22Rv1 (cell line): ENCODE results near the gene AHDC1.

Experiments used
- H3K27ac ChIP-seq: fragments of 450-650 bp; 2 replicates; pipeline ENCODE4 v1.5.1; 2017
- CTCF ChIP-seq: fragments of 450-650 bp; IDR thresholded peaks from 2 replicates; pipeline ENCODE4 v1.5.1; 2017; ENCODE audit warnings: mild to moderate bottlenecking
- ZFX ChIP-seq: fragments of 450-650 bp; IDR thresholded peaks from 2 replicates; pipeline ENCODE4 v1.6.1; 2017; ENCODE audit warnings: antibody characterized with exemption, borderline replicate concordance

The AHDC1 gene

GRCh38 chr1:27602462-27603308 is 1.3 kb downstream of the AHDC1 start:
- no peak for TF ChIP-seq ZFX
- no peak for TF ChIP-seq CTCF
- H3K27ac ChIP-seq, result peak overlapping the region; percentile 85

GRCh38 chr1:27601771-27602461 is 2.0 kb downstream of the AHDC1 start:
- H3K27ac ChIP-seq, result peak overlapping the region; percentile 37
- TF ChIP-seq ZFX (no peak), CTCF (no peak)

GRCh38 chr1:27601321-27601770 is 2.6 kb downstream of the AHDC1 start:
- TF ChIP-seq CTCF (no peak), ZFX (no peak)
- H3K27ac ChIP-seq, result peak overlapping the region; percentile 37

GRCh38 chr1:27600498-27601175 is 3.3 kb downstream of the AHDC1 start:
- no peak for TF ChIP-seq CTCF
- no peak for TF ChIP-seq ZFX
- no peak overlapping the region for H3K27ac ChIP-seq

- TF ChIP-seq CTCF (no peak), ZFX (no peak)
Measured at GRCh38 chr1:27599605-27600497, 4.1 kb downstream of the AHDC1 start.

GRCh38 chr1:27598902-27599528 is 4.9 kb downstream of the AHDC1 start:
- no peak overlapping the region for H3K27ac ChIP-seq
- TF ChIP-seq ZFX (no peak), CTCF (no peak)

More at GRCh38 chr1:27599605-27600497, 4.1 kb downstream of the AHDC1 start:
- H3K27ac ChIP-seq, result no peak overlapping the region
